GF-D8 (cell line): Measurements from ENCODE around the gene ZNF592.
"Not testable (repeated sequence)": the region's sequence is repeated elsewhere in the genome, so short reads cannot be mapped to it uniquely, and the experiment has no call there.

Experiments used
- DNase-seq: peaks from one replicate; lab custom pipeline; 2025; lab: John Stamatoyannopoulos, UW

ZNF592 gene

GRCh38 chr15:84748274-84749110, at the start of gene ZNF592:
ZNF592 (plus strand) TSS chr15:84748592; CDS start chr15:84782676, 34,084 bp downstream.
- DNase-seq = peak; percentile 32

GRCh38 chr15:84699538-84700191, 48.7 kb upstream of the ZNF592 start:
- DNase-seq = no peak

GRCh38 chr15:84702961-84703482, 45.4 kb upstream of the ZNF592 start:
- no peak for DNase-seq

GRCh38 chr15:84703808-84704207, 44.6 kb upstream of the ZNF592 start:
- DNase-seq = no peak

- no peak for DNase-seq
Observed at GRCh38 chr15:84714372-84714771, 34.0 kb upstream of the ZNF592 start.

GRCh38 chr15:84714821-84715220, 33.6 kb upstream of the ZNF592 start:
- DNase-seq = peak; percentile 6

- DNase-seq = peak; percentile 19
Observed at GRCh38 chr15:84715441-84716035, 32.9 kb upstream of the ZNF592 start.

- peak; percentile 86 for DNase-seq
Observed at GRCh38 chr15:84716036-84716732, 32.2 kb upstream of the ZNF592 start, which contains the start of gene SEC11A. SEC11A (minus strand) TSS chr15:84716139; CDS start chr15:84716075, 64 bp downstream.

GRCh38 chr15:84721371-84721770, 27.0 kb upstream of the ZNF592 start:
- DNase-seq = no peak

- no peak for DNase-seq
Observed at GRCh38 chr15:84722628-84723027, 25.8 kb upstream of the ZNF592 start.

GRCh38 chr15:84725001-84725491, 23.3 kb upstream of the ZNF592 start:
- DNase-seq = peak; percentile 11

GRCh38 chr15:84727429-84727828, 21.0 kb upstream of the ZNF592 start:
- no peak for DNase-seq

- no peak for DNase-seq
Observed at GRCh38 chr15:84731774-84732173, 16.6 kb upstream of the ZNF592 start.

GRCh38 chr15:84734794-84735479, 13.5 kb upstream of the ZNF592 start:
- peak; percentile 97 for DNase-seq

GRCh38 chr15:84735480-84736061, 12.8 kb upstream of the ZNF592 start:
- DNase-seq = not testable (repeated sequence)

GRCh38 chr15:84736375-84736774, 12.0 kb upstream of the ZNF592 start:
- no peak for DNase-seq

GRCh38 chr15:84737005-84737404, 11.4 kb upstream of the ZNF592 start:
- DNase-seq = no peak

GRCh38 chr15:84740691-84741090, 7.7 kb upstream of the ZNF592 start:
- no peak for DNase-seq

GRCh38 chr15:84741121-84741520, 7.3 kb upstream of the ZNF592 start:
- no peak for DNase-seq

GRCh38 chr15:84747416-84748273, 747 bp upstream of the ZNF592 start:
- DNase-seq = peak; percentile 52
